Neural progenitor cell (in vitro differentiated cells): ENCODE data around the gene SLC25A48. TPM values are rescaled to one million over a fixed set of nuclear protein-coding genes. Genes with fewer than 3 reads are reported as not detected.

ENCODE experiments used
- DNase-seq: peaks from one replicate; pipeline ENCODE4 v3.0.0-alpha.2; 2016; ENCODE audit warnings: low spot score
- H2AFZ ChIP-seq: fragments of 200-600 bp; sonication (generic); replicated peaks from 2 replicates; pipeline ENCODE4 v1.6.1; 2016; ENCODE audit warnings: antibody characterized with exemption
- H3F3A ChIP-seq: fragments of 200-600 bp; sonication (generic); 2 replicates; pipeline ENCODE4 v1.6.1; 2016; ENCODE audit warnings: antibody characterized with exemption, low read depth
- H3K27ac ChIP-seq: fragments of 200-600 bp; sonication (generic); 2 replicates; pipeline ENCODE4 v1.5.1; 2016; ENCODE audit warnings: mild to moderate bottlenecking
- H3K27me3 ChIP-seq: fragments of 200-600 bp; sonication (generic); 2 replicates; pipeline ENCODE4 v1.6.1; 2016; ENCODE audit warnings: mild to moderate bottlenecking, moderate library complexity
- H3K36me3 ChIP-seq: fragments of 200-600 bp; sonication (generic); 2 replicates; pipeline ENCODE4 v1.5.1; 2016
- H3K4me1 ChIP-seq: fragments of 200-600 bp; sonication (generic); 2 replicates; pipeline ENCODE4 v1.6.1; 2016; ENCODE audit warnings: mixed run types
- H3K4me2 ChIP-seq: fragments of 200-600 bp; sonication (generic); 2 replicates; pipeline ENCODE4 v1.6.1; 2016
- H3K4me3 ChIP-seq: fragments of 200-600 bp; sonication (generic); 2 replicates; pipeline ENCODE4 v1.5.1; 2016
- H3K79me2 ChIP-seq: fragments of 200-600 bp; sonication (generic); 2 replicates; pipeline ENCODE4 v1.6.1; 2016; ENCODE audit warnings: low read depth
- H3K9ac ChIP-seq: fragments of 200-600 bp; sonication (generic); 2 replicates; pipeline ENCODE4 v1.6.1; 2016
- H3K9me3 ChIP-seq: fragments of 200-600 bp; sonication (generic); 2 replicates; pipeline ENCODE4 v1.5.1; 2016; ENCODE audit warnings: low read depth
- H4K20me1 ChIP-seq: fragments of 200-600 bp; sonication (generic); 2 replicates; pipeline ENCODE4 v1.6.1; 2016; ENCODE audit warnings: low read depth
- H3K27ac Mint-ChIP-seq: 3 replicates; pipeline ENCODE4 v1.8.0; 2021; ENCODE audit warnings: mixed read lengths
- H3K27me3 Mint-ChIP-seq: 2 replicates; pipeline ENCODE4 v1.8.0; 2022; ENCODE audit warnings: low read depth, mild to moderate bottlenecking, inconsistent platforms, moderate library complexity, mixed read lengths; ENCODE audit not compliant: insufficient read depth
- H3K36me3 Mint-ChIP-seq: 3 replicates; pipeline ENCODE4 v1.8.0; 2021; ENCODE audit warnings: mixed read lengths
- H3K4me1 Mint-ChIP-seq: 3 replicates; pipeline ENCODE4 v1.8.0; 2021; ENCODE audit warnings: mixed read lengths
- H3K4me3 Mint-ChIP-seq: 3 replicates; pipeline ENCODE4 v1.8.0; 2021; ENCODE audit warnings: mild to moderate bottlenecking, moderate library complexity, mixed read lengths
- H3K9me3 Mint-ChIP-seq: 3 replicates; pipeline ENCODE4 v1.8.0; 2020; ENCODE audit warnings: mixed read lengths
- CTCF ChIP-seq: fragments of 200-600 bp; sonication (generic); IDR thresholded peaks from 2 replicates; pipeline ENCODE4 v1.5.1; 2017; ENCODE audit warnings: antibody characterized with exemption, mild to moderate bottlenecking
- EZH2 ChIP-seq: fragments of 200-600 bp; sonication (generic); IDR thresholded peaks from 2 replicates; pipeline ENCODE4 v1.6.1; 2017; ENCODE audit warnings: antibody characterized with exemption, mild to moderate bottlenecking, moderate library complexity
- EZH2phosphoT487 ChIP-seq: fragments of 200-600 bp; sonication (generic); IDR thresholded peaks from 2 replicates; pipeline ENCODE4 v1.6.1; 2017; ENCODE audit warnings: antibody characterized with exemption
- total RNA-seq: library from RNA; depleted of rRNA; stranded (reverse); fragments of >200 nt; gene quantifications from 2 replicates; pipeline ENCODE4 v1.2.3, GENCODE V29; 2015; ENCODE audit warnings: low replicate concordance

Gene SLC25A48
- total RNA-seq, 1 donor from 2014 or later: not detected

- H3K9me3 ChIP-seq: no peaks in the 10 kb centered on the region
- Mint-ChIP-seq H3K4me3 (no peak overlapping the region), H3K27ac (no peak overlapping the region), H3K9me3 (peaks cover 11% of the 10 kb centered on the region), H3K36me3 (no peaks in the 10 kb centered on the region), H3K4me1 (no peaks in the 10 kb centered on the region), H3K27me3 (peaks cover 28% of the 10 kb centered on the region)
- peaks cover 40% of the 10 kb centered on the region for H3K27me3 ChIP-seq
- no peaks in the 10 kb centered on the region for H3F3A ChIP-seq
- H3K36me3 ChIP-seq: no peaks in the 10 kb centered on the region
- no peak for TF ChIP-seq CTCF
- TF ChIP-seq EZH2: no peak
- no peak for TF ChIP-seq EZH2phosphoT487
- no peak overlapping the region for H3K4me2 ChIP-seq
- H3K27ac ChIP-seq: no peak overlapping the region
- H3K79me2 ChIP-seq: no peaks in the 10 kb centered on the region
- no peak overlapping the region for H2AFZ ChIP-seq
- H3K4me3 ChIP-seq: no peak overlapping the region
- H3K4me1 ChIP-seq: peaks cover 4% of the 10 kb centered on the region
- no peak for DNase-seq
- no peaks in the 10 kb centered on the region for H4K20me1 ChIP-seq
- no peak overlapping the region for H3K9ac ChIP-seq
Observed at GRCh38 chr5:135839566-135839965, 5.1 kb downstream of the SLC25A48 start.

- Mint-ChIP-seq H3K36me3 (no peaks in the 10 kb centered on the region), H3K27ac (no peak overlapping the region), H3K4me1 (no peaks in the 10 kb centered on the region), H3K9me3 (peaks cover 11% of the 10 kb centered on the region), H3K4me3 (no peak overlapping the region), H3K27me3 (peaks cover 24% of the 10 kb centered on the region)
- no peak for DNase-seq
- TF ChIP-seq CTCF (no peak), EZH2 (no peak), EZH2phosphoT487 (no peak)
- Histone ChIP-seq H3K4me1 (no peaks in the 10 kb centered on the region), H3K4me2 (no peak overlapping the region), H3K36me3 (no peaks in the 10 kb centered on the region), H4K20me1 (no peaks in the 10 kb centered on the region), H3K79me2 (no peaks in the 10 kb centered on the region), H3F3A (no peaks in the 10 kb centered on the region), H3K9ac (no peak overlapping the region), H3K27me3 (peaks cover 26% of the 10 kb centered on the region), H3K27ac (no peak overlapping the region), H3K9me3 (no peaks in the 10 kb centered on the region), H2AFZ (no peak overlapping the region), H3K4me3 (no peak overlapping the region)
Observed at GRCh38 chr5:135840959-135841358, 6.5 kb downstream of the SLC25A48 start.

GRCh38 chr5:135842737-135843136, 8.3 kb downstream of the SLC25A48 start:
- Histone ChIP-seq H2AFZ (no peak overlapping the region), H3K79me2 (no peaks in the 10 kb centered on the region), H3K27ac (no peak overlapping the region), H3K4me3 (no peak overlapping the region), H3K27me3 (peaks cover 9% of the 10 kb centered on the region), H3K4me2 (no peak overlapping the region), H3K4me1 (no peaks in the 10 kb centered on the region), H4K20me1 (no peaks in the 10 kb centered on the region), H3K9ac (no peak overlapping the region), H3K36me3 (no peaks in the 10 kb centered on the region), H3F3A (no peaks in the 10 kb centered on the region), H3K9me3 (no peaks in the 10 kb centered on the region)
- H3K4me3 Mint-ChIP-seq: no peak overlapping the region
- peaks cover 12% of the 10 kb centered on the region for H3K27me3 Mint-ChIP-seq
- DNase-seq: no peak
- H3K27ac Mint-ChIP-seq: no peak overlapping the region
- TF ChIP-seq CTCF: no peak
- TF ChIP-seq EZH2: no peak
- no peak for TF ChIP-seq EZH2phosphoT487
- H3K36me3 Mint-ChIP-seq: no peaks in the 10 kb centered on the region
- H3K9me3 Mint-ChIP-seq: peaks cover 6% of the 10 kb centered on the region
- no peaks in the 10 kb centered on the region for H3K4me1 Mint-ChIP-seq
